ENCODE data around the gene UTS2R.
"Not testable (repeated sequence)": the region's sequence is repeated elsewhere in the genome, so short reads cannot be mapped to it uniquely, and the experiment has no call there.

UTS2R gene

DNA sequence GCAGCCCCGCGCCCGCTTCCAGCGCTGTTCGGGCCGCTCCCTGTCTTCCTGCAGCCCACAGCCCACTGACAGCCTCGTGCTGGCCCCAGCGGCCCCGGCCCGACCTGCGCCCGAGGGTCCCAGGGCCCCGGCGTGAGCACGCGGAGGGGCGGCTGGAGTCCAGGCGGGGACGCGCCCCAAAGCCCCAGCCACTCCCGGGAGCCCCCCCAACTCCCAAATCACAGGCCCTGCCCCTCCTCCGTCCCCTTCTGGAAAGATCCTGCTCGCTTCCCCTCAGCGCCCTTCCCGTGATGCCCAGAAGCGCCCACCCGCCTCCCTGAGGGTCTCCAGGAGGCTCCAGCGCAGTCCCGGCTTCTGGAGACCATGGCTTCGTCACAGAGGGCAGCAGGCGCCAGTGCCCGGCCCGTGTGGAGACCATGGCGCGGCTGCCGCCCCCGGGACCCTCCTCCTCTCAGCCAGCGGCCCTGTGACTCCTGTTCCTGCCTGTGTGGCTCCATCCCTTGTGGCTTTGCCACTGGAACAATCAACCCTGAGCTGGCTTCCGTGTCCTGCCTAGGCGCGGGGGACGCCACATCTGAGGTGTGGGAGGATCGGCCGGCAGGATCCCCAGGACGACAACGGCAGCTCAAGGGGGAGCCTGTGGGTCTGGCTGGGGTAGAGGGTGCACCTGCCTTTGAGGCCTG is 3.9 kb downstream of the UTS2R start:
- DNase-seq: no peak

DNA sequence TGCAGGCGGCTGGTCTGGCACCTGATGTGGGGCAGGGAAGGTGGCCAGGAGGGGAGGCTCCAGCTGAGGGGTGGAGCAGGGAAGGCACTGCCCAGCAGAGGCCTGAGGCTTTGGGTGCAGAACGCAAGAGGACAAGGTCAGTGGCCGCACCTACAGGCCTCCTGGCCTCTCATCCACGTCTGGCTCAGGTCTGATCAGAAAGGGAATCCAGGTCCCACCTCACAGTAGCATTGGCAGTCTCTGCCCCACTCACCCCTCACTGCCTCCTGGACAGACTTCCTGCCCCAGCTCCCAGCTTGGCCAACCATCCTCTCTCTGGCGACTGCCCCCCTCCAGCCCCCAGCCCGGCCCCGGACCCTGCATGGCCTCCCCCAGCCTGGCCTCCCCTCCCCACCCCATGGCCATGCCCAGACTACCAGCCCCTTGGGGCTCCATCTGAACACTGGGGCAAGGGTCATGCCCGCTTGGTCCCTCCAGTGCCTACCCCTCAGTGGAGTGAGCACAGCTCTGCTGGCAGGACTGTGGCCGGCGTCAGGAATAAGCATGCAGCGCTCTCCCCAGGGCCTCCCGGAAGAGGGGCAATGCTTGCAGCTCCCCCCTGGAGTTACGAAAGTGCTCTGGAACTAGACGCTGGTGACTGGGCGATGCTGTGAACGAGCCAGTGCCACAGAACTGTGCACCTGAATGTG is 4.6 kb downstream of the UTS2R start:
- ATAC-seq (no peak), DNase-seq (no peak)

More for the DNA sequence above, 3.9 kb downstream of the UTS2R start:
- ATAC-seq: no peak

GRCh38 chr17:82377294-82377693 is 5.7 kb downstream of the UTS2R start:
- ATAC-seq, DNase-seq: not testable (repeated sequence)

- DNase-seq (no peak), ATAC-seq (no peak)
These were observed 6.6 kb downstream of the UTS2R start for GRCh38 chr17:82377924-82378740.

- DNase-seq (no peak), ATAC-seq (no peak)
These were observed 7.1 kb downstream of the UTS2R start for GRCh38 chr17:82378741-82379021.

DNA sequence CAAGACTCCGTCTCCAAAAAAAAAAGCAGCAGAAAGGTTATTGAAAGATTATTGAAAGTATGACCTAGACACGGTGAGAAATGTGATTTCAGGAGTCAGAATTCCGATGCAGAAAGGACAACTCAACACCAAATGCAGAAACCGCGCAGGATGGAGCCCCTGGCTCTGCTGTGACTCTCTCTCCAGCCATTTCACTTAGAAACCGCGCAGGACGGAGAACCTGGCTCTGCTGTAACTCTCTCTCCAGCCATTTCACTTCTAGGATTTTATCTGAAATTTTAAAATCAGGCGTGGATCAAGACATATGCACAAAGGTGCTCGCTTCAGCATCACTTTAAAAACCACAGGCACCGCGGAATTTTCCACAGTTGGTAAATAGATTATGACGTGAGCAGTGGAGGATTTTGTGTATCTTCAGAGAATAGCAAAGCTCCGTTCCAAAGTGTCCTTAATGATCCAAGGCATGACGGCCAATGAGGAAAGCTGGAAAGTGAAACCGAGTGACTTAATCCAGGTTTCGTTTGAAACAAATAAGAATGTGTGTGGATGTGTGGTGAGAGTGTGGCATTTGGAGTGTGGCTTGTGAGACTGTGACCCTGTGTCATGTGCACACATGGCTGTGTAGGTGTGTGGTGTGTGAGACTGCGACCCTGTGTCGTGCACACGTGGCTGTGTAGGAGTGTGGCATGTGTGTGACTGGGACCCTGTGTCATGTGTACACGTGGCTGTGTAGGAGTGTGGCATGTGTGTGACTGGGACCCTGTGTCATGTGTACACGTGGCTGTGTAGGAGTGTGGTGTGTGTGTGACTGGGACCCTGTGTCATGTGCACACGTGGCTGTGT is 9.5 kb downstream of the UTS2R start:
- DNase-seq: no peak
- ATAC-seq: no peak

DNA sequence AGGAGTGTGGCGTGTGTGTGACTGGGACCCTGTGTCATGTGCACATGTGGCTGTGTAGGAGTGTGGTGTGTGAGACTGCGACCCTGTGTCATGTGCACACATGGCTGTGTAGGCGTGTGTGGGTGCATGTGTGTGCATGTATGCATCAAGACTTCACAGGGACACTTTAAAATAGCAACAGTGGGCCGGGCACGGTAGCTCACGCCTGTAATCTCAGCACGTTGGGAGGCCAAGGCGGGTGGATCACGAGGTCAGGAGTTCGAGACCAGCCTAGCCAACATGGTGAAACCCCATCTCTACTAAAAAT is 10.1 kb downstream of the UTS2R start:
- not testable (repeated sequence) for ATAC-seq, DNase-seq

DNA sequence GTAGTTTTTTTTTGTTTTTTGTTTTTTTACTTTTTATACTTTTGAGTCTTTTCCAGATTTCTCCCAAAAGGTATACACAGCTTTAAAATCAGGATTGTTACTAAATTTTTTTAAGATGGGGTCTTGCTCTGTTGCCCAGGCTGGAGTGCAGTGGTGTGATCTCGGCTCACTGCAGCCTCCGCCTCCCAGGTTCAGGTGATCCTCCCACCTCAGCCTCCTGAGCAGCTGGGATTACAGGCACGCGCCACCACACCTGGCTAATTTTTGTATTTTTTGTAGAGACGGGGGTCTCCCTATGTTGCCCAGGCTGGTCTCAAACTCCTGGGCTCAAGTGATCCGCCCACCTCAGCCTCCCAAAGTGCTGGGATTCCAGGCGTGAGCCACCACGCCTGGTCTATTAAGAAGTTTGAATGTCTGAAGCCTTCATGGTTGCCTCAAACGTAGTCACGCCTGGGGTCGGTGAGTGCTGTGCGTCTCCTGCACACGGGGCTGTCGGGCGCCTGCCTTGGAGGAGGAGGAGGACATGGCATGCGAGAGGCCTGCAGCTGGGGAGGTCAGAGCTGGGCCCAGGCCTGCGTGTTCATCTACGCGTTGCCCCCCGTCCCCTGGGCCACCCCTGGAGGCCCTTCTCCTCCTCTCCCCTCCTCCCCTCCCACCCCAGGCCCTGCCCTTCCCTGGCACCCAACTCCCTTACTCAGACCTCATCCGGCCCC is 10.8 kb downstream of the UTS2R start:
- not testable (repeated sequence) for ATAC-seq

GRCh38 chr17:82382933-82383255 is 11.3 kb downstream of the UTS2R start:
- DNase-seq: no peak
- no peak for ATAC-seq

More for the DNA sequence above, 10.8 kb downstream of the UTS2R start:
- not testable (repeated sequence) for DNase-seq

GRCh38 chr17:82383411-82383810 is 11.8 kb downstream of the UTS2R start:
- no peak for DNase-seq
- ATAC-seq: no peak

DNA sequence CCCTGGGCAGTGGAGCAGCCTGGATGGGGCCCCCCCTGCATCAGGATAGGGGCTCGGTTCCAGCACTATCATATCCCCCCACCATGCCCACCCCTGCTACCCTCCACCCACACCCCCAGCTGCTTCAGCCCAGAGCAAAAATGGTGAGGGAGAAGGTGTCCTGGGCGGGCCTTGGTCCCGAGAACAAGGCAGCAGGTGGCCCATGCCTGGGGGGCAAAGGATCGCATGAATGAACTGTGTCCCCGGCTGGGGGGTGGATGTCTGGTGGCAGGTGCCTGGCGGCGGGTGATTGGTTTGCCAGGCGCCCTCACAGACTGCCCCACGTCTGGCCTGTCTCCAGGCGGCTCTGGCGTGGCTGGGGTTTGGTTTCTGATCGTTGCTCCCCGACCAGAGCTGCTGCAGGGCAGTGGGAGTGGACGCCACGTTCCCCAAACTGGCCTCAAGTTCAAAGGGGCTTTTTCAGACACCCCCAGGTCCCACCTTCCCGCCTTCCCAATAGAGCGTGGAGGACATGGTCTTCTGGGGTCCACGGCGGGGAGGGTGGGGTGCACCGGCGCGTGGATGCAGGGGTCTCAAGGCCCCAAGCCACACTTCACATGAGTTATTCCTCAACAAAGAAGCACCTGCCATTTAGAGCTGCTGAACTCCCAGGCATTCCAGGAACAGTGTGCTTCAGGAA is 12.6 kb downstream of the UTS2R start:
- DNase-seq (no peak), ATAC-seq (no peak)

DNA sequence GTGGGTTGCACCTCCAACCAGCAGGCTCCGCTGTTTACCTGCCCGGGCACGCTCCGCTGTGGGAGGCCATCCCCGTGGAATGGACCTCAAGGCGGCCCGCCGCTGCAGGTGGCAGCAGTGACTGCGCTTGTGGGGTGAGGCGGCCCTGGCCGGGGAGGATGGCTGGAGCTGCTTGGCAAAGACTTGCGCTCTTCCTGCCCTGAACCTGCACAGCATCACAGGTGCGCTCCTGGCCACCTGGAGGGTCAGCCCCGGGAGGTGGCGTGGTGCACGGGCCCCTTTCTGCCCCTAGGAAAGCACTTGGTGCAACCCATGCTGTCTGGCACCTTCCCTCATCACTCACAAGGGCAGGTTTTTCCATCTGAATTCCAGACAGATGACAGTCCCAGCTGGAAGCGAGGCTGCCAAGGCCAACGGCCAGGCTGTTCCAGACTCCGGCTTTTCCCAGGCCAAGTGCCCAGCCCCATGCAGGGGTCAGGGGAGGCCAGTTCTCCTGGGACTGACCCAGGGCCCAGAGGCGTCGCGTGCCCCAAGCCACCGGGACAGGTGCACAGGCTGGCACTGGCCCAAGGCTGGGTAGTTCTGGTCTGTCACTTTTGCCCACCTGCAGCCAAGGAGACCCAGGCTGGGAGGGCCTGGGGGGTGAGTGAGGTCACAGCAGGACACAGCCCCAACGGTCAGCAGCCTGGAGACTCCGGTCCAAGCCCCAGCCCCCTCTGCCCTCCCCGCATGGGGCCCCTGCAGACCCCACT is 13.3 kb downstream of the UTS2R start:
- ATAC-seq: no peak
- DNase-seq: no peak

DNA sequence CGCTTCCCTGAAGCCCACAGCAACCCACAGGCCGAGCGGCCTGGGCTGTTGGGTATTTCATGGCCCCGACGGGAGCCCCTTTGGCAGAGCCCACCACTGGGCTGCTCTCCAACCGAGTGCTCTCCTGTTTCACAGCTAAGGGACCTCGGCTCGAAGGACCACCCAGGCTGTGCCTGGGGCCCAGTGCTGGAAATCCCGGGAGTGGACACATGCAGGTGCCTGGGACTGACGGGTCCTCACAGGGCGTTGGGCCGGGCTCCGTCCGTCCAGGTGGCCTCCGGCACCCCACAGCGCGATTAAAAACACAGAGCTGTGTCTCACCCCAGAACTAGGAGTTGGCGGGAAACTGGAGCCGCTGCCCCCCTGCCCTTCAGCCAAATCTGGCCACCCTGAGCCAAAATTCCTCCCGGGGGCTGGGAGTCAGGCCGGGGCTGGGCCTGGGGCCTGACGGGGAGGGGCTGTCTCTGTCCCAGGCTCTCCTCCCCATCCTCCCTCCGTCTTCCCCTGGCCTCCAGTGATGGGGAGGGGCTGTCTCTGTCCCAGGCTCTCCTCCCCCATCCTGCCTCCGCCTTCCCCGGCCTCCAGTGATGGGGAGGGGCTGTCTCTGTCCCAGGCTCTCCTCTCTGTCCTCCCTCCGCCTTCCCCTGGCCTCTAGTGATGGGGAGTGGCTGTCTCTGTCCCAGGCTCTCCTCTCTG is 14.1 kb downstream of the UTS2R start:
- DNase-seq: no peak

GRCh38 chr17:82386255-82386831 is 14.8 kb downstream of the UTS2R start:
- ATAC-seq (no peak), DNase-seq (no peak)

More for the DNA sequence above, 14.1 kb downstream of the UTS2R start:
- no peak for ATAC-seq

DNA sequence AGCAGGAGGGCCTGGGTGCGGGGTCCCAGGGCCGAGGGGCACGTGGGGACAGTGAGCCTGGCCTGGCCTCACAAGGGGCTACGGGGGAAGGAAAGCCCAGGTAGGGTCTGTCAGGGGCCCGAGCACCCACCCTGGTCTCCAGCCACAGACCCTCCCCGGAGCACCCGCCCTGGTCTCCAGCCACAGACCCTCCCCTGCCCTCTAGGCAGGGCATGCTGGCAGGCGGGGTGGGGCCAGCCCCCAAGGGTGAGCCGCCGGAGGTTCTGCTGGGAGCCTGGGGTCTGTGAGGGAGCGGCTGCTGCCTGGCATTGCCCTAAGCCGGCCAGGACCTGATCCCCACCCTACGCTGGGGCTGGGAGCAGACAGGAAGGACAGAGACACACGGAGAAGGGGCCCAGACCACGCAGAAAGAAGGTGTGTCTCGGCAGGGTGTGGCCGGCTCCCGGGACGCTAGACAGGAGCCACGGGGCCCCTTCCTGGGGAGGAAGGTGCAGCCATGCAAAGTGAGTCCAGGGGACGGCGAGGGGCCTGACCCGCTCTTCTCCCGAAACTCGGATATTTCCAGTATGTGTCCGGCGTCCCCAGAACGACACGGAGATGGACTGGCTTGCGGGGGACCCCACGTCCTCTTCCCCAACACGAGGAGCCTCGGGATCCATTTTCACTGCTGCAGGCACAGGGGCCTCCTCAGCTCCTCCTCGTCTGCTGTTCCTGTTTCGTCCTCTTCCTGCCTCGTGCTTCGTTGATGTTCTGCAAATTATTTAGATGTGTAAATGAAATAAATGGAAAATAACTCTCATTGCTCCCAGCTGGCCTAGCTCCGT is 15.5 kb downstream of the UTS2R start:
- no peak for ATAC-seq

DNA sequence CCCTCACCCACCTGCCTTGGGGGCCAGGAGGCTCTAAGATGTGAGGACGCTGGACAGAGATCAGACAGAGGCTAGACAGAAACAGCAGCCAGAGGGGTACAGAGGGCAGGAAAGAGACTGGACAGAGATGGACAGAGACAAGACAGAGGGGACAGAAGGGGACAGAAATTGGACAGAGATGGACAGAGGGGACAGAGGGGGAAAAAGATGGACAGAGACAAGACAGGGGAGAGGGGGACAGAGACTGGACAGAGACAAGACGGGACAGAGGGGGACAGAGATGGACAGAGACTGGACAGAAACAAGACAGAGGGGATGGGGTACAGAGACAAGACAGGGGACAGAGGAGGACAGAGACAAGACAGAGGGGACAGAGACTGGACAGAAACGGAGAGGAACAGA is 16.1 kb downstream of the UTS2R start:
- ATAC-seq (no peak), DNase-seq (no peak)

More for the DNA sequence above, 15.5 kb downstream of the UTS2R start:
- DNase-seq: no peak

GRCh38 chr17:82388223-82388921 is 16.8 kb downstream of the UTS2R start:
- DNase-seq (no peak), ATAC-seq (no peak)

DNA sequence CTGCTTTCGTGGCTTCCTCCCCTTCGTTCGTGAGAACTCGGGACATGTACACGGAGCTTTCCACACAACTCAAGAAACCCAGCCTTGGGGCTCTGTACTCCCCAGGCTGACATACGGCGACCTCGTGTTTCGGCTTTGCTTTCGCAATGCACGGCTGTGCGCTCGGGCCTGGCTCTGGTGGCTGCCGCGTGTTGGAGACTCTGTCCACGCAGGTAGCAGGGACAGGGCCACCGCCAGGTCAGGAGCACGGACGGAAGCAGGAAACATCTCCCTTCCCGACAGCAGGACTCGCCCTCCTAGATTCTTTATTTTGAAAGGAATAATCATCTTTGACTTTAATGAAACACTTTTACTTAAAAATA is 17.3 kb downstream of the UTS2R start:
- no peak for DNase-seq
- ATAC-seq: no peak
